Adrenal gland (tissue), 12 donors: Measurements from ENCODE around the gene CIZ1. TPM values are rescaled to one million over a fixed set of nuclear protein-coding genes. Genes with fewer than 3 reads are reported as not detected.

ENCODE experiments used
- DNase-seq, 7 donors: peaks; one replicate each; pipeline ENCODE4 v3.0.0-alpha.2; 2019 to 2020
- H3K27ac ChIP-seq, 5 donors: fragments of 200-600 bp; sonication (generic) in 4 of 5; 1 replicate in 3 of 5; 2 replicates in 2 of 5; pipeline versions ENCODE4 v1.5.1 to v1.8.0; 2016 to 2020; ENCODE audit warnings: mild to moderate bottlenecking in 1 of 5
- H3K27me3 ChIP-seq: fragments of 200-600 bp; 2 replicates; pipeline ENCODE4 v1.8.0; 2021
- H3K36me3 ChIP-seq, 2 donors: fragments of 200-600 bp; replicated peaks in 1 of 2; 1 replicate in 1 of 2; 2 replicates in 1 of 2; pipeline versions ENCODE4 v1.5.1 to v1.8.0; 2018 to 2022
- H3K4me1 ChIP-seq, 2 donors: fragments of 200-600 bp; replicated peaks in 1 of 2; 1 replicate in 1 of 2; 2 replicates in 1 of 2; pipeline versions ENCODE4 v1.5.1 to v1.8.0; 2018 to 2021
- H3K4me3 ChIP-seq, 4 donors: fragments of 200-600 bp; sonication (generic) in 3 of 4; one replicate each; pipeline ENCODE4 v1.5.1; 2016 to 2018
- H3K9me3 ChIP-seq, 3 donors: fragments of 200-600 bp; sonication (generic) in 1 of 3; replicated peaks in 1 of 3; 1 replicate in 2 of 3; 2 replicates in 1 of 3; pipeline versions ENCODE4 v1.5.1 to v1.8.0; 2016 to 2021
- CTCF ChIP-seq, 6 experiments: fragments of 450-650 bp in 4 of 6; fragments of 200-600 bp in 2 of 6; sonication (generic) in 1 of 6; IDR thresholded peaks; 1 replicate in 5 of 6; 2 replicates in 1 of 6; pipeline versions ENCODE4 v1.5.1 to v1.8.0; 2016 to 2021; ENCODE audit warnings: antibody characterized with exemption in 6 of 6, mild to moderate bottlenecking in 2 of 6, moderate library complexity in 1 of 6
- POLR2A ChIP-seq, 2 donors: fragments of 450-650 bp; IDR thresholded peaks; one replicate each; pipeline ENCODE4 v1.6.1; 2017; ENCODE audit warnings: antibody characterized with exemption in 2 of 2, mild to moderate bottlenecking in 2 of 2, moderate library complexity in 1 of 2
- WGBS, 4 donors: extraction: QIAGEN DNeasy Blood & Tissue Kit in 2 of 4; methylation state at CpG; one replicate each; pipeline versions ENCODE4 v1.1.5 to v1.1.7; 2013 to 2017; 5-methylcytosine and 5-hydroxymethylcytosine counted together
- intact Hi-C, 2 donors: fragments of 100-400 bp; cut with DNase I; formaldehyde crosslinking; loops; one replicate each; pipeline versions ENCODE4 v1.14.1 to v1.15.0; 2022 to 2023
- polyA plus RNA-seq, 3 donors: library from polyadenylated mRNA; stranded (reverse); fragments of 200-250 nt in 2 of 3; fragments of 350-450 nt in 1 of 3; fragmentation: Illumina TruSeq in 1 of 3; extraction: RNeasy Lipid Tissue Mini Kit (QIAGEN cat#74804) in 1 of 3; gene quantifications; one replicate each; pipeline ENCODE4 v1.2.3, GENCODE V29; 2013 to 2014
- total RNA-seq, 9 donors: library from RNA; depleted of rRNA in 4 of 9; stranded (reverse); fragments of >200 nt in 4 of 9; fragments of 120-200 nt in 1 of 9; fragmentation: NEBNext Ultra II Directional in 1 of 9; extraction: Animal tissue kit (Norgen Biotek cat#: 25700) in 1 of 9; gene quantifications; one replicate each; pipeline versions ENCODE4 v1.1.0 to v1.2.4, GENCODE V29; 2013 to 2023
- donor health status: healthy with polysubstance abuse.
- donor health status: Bipolar disorder and iron deficiency.
- donor health status: DM: yes; HTN: yes; CAD: no.
- donor health status: DM: no; HTN: no; CAD: no.
- donor health status: DM: no; HTN: no; CAD: no.
- donor health status: DM: yes; HTN: yes; CAD: no.

The CIZ1 gene
- total and polyA plus RNA-seq, 12 donors: 25.3 to 142 (median 80.4) TPM

GRCh38 chr9:128215491-128216409, 24.4 kb upstream of the CIZ1 start:
- no peak overlapping the region for H3K4me3 ChIP-seq
- no peaks in the 10 kb centered on the region for H3K27me3 ChIP-seq
- TF ChIP-seq POLR2A (IDR thresholded peaks at IDR 0.05) (no peak), CTCF (IDR thresholded peaks at IDR 0.05) (no peak)
- intact Hi-C loops: no loop called here
- DNase-seq: no peak
- 59 to 72% (median 71%) methylated on average over 8 to 10 of the region's 10 CpGs for WGBS, 4 donors
- no peaks in the 10 kb centered on the region for H3K36me3 ChIP-seq
- peaks cover 0 to 20% of the 10 kb centered on the region in 2 donors for H3K4me1 ChIP-seq
- H3K9me3 ChIP-seq: no peaks in the 10 kb centered on the region
- H3K27ac ChIP-seq: no peak overlapping the region

- TF ChIP-seq CTCF (IDR thresholded peaks at IDR 0.05) (no peak), POLR2A (IDR thresholded peaks at IDR 0.05) (no peak)
- 74 to 92% (median 80%) methylated on average over 11 to 21 of the region's 21 CpGs for WGBS, 4 donors
- Histone ChIP-seq H3K4me3 (no peak overlapping the region), H3K36me3 (no peaks in the 10 kb centered on the region), H3K9me3 (no peaks in the 10 kb centered on the region), H3K4me1 (peaks cover 0 to 20% of the 10 kb centered on the region in 2 donors), H3K27me3 (no peaks in the 10 kb centered on the region), H3K27ac (no peak overlapping the region)
- no peak for DNase-seq
- intact Hi-C loops: no loop called here
Measured at GRCh38 chr9:128214571-128215490, 23.5 kb upstream of the CIZ1 start.

- TF ChIP-seq POLR2A (IDR thresholded peaks at IDR 0.05): no peak
- no peak for TF ChIP-seq CTCF (IDR thresholded peaks at IDR 0.05)
- Histone ChIP-seq H3K36me3 (no peaks in the 10 kb centered on the region), H3K4me1 (peaks cover 0 to 16% of the 10 kb centered on the region in 2 donors), H3K9me3 (no peaks in the 10 kb centered on the region), H3K4me3 (no peak overlapping the region), H3K27ac (no peak overlapping the region), H3K27me3 (no peaks in the 10 kb centered on the region)
- intact Hi-C loops: no loop called here
- 87 to 92% (median 90%) methylated on average over 9 to 12 of the region's 12 CpGs for WGBS, 4 donors
- no peak for DNase-seq
Measured at GRCh38 chr9:128213746-128214497, 22.6 kb upstream of the CIZ1 start.

- DNase-seq: no peak
- Histone ChIP-seq H3K36me3 (no peaks in the 10 kb centered on the region), H3K4me3 (no peak overlapping the region), H3K4me1 (peaks cover 0 to 9% of the 10 kb centered on the region in 2 donors), H3K27me3 (no peaks in the 10 kb centered on the region), H3K27ac (no peak overlapping the region), H3K9me3 (no peaks in the 10 kb centered on the region)
- intact Hi-C loops: no loop called here
- TF ChIP-seq POLR2A (IDR thresholded peaks at IDR 0.05) (no peak), CTCF (IDR thresholded peaks at IDR 0.05) (no peak)
- WGBS, 4 donors: 77 to 92% (median 83%) methylated on average over 2 of the region's 2 CpGs
Measured at GRCh38 chr9:128211981-128212281, 20.6 kb upstream of the CIZ1 start.
